Adrenal gland (tissue), 12 donors: ENCODE data around the gene SLC7A14. TPM values are rescaled to one million over a fixed set of nuclear protein-coding genes. Genes with fewer than 3 reads are reported as not detected.

ENCODE experiments used
- DNase-seq, 7 donors: peaks; one replicate each; pipeline ENCODE4 v3.0.0-alpha.2; 2019 to 2020
- H3K27ac ChIP-seq, 5 donors: fragments of 200-600 bp; sonication (generic) in 4 of 5; 1 replicate in 3 of 5; 2 replicates in 2 of 5; pipeline versions ENCODE4 v1.5.1 to v1.8.0; 2016 to 2020; ENCODE audit warnings: mild to moderate bottlenecking in 1 of 5
- H3K27me3 ChIP-seq: fragments of 200-600 bp; 2 replicates; pipeline ENCODE4 v1.8.0; 2021
- H3K36me3 ChIP-seq, 2 donors: fragments of 200-600 bp; replicated peaks in 1 of 2; 1 replicate in 1 of 2; 2 replicates in 1 of 2; pipeline versions ENCODE4 v1.5.1 to v1.8.0; 2018 to 2022
- H3K4me1 ChIP-seq, 2 donors: fragments of 200-600 bp; replicated peaks in 1 of 2; 1 replicate in 1 of 2; 2 replicates in 1 of 2; pipeline versions ENCODE4 v1.5.1 to v1.8.0; 2018 to 2021
- H3K4me3 ChIP-seq, 4 donors: fragments of 200-600 bp; sonication (generic) in 3 of 4; one replicate each; pipeline ENCODE4 v1.5.1; 2016 to 2018
- H3K9me3 ChIP-seq, 3 donors: fragments of 200-600 bp; sonication (generic) in 1 of 3; replicated peaks in 1 of 3; 1 replicate in 2 of 3; 2 replicates in 1 of 3; pipeline versions ENCODE4 v1.5.1 to v1.8.0; 2016 to 2021
- POLR2A ChIP-seq, 2 donors: fragments of 450-650 bp; IDR thresholded peaks; one replicate each; pipeline ENCODE4 v1.6.1; 2017; ENCODE audit warnings: antibody characterized with exemption in 2 of 2, mild to moderate bottlenecking in 2 of 2, moderate library complexity in 1 of 2
- WGBS, 4 donors: extraction: QIAGEN DNeasy Blood & Tissue Kit in 2 of 4; methylation state at CpG; one replicate each; pipeline versions ENCODE4 v1.1.5 to v1.1.7; 2013 to 2017; 5-methylcytosine and 5-hydroxymethylcytosine counted together
- intact Hi-C, 2 donors: fragments of 100-400 bp; cut with DNase I; formaldehyde crosslinking; loops; one replicate each; pipeline versions ENCODE4 v1.14.1 to v1.15.0; 2022 to 2023
- polyA plus RNA-seq, 3 donors: library from polyadenylated mRNA; stranded (reverse); fragments of 200-250 nt in 2 of 3; fragments of 350-450 nt in 1 of 3; fragmentation: Illumina TruSeq in 1 of 3; extraction: RNeasy Lipid Tissue Mini Kit (QIAGEN cat#74804) in 1 of 3; gene quantifications; one replicate each; pipeline ENCODE4 v1.2.3, GENCODE V29; 2013 to 2014
- total RNA-seq, 9 donors: library from RNA; depleted of rRNA in 4 of 9; stranded (reverse); fragments of >200 nt in 4 of 9; fragments of 120-200 nt in 1 of 9; fragmentation: NEBNext Ultra II Directional in 1 of 9; extraction: Animal tissue kit (Norgen Biotek cat#: 25700) in 1 of 9; gene quantifications; one replicate each; pipeline versions ENCODE4 v1.1.0 to v1.2.4, GENCODE V29; 2013 to 2023
- TF ChIP-seq, protein P1 (sequence below), 6 experiments: fragments of 450-650 bp in 4 of 6; fragments of 200-600 bp in 2 of 6; sonication (generic) in 1 of 6; IDR thresholded peaks; 1 replicate in 5 of 6; 2 replicates in 1 of 6; pipeline versions ENCODE4 v1.5.1 to v1.8.0; 2016 to 2021; ENCODE audit warnings: antibody characterized with exemption in 6 of 6, mild to moderate bottlenecking in 2 of 6, moderate library complexity in 1 of 6
- donor health status: healthy with polysubstance abuse.
- donor health status: Bipolar disorder and iron deficiency.
- donor health status: DM: yes; HTN: yes; CAD: no.
- donor health status: DM: no; HTN: no; CAD: no.
- donor health status: DM: no; HTN: no; CAD: no.
- donor health status: DM: yes; HTN: yes; CAD: no.

SLC7A14 gene
- total and polyA plus RNA-seq, 12 donors: 0.03 to 3.8 (median 0.48) TPM; not detected in 1

GRCh38 chr3:170437176-170437575, 148.7 kb downstream of the SLC7A14 start:
- Histone ChIP-seq H3K36me3 (peaks cover 0 to 6% of the 10 kb centered on the region in 2 donors), H3K4me3 (no peak overlapping the region), H3K27me3 (no peaks in the 10 kb centered on the region), H3K27ac (no peak overlapping the region), H3K4me1 (no peaks in the 10 kb centered on the region), H3K9me3 (no peaks in the 10 kb centered on the region)
- 86 to 94% (median 90%) methylated on average over 4 of the region's 4 CpGs for WGBS, 4 donors
- no peak for TF ChIP-seq POLR2A (IDR thresholded peaks at IDR 0.05)
- DNase-seq: no peak
- intact Hi-C loops: no loop called here

DNA sequence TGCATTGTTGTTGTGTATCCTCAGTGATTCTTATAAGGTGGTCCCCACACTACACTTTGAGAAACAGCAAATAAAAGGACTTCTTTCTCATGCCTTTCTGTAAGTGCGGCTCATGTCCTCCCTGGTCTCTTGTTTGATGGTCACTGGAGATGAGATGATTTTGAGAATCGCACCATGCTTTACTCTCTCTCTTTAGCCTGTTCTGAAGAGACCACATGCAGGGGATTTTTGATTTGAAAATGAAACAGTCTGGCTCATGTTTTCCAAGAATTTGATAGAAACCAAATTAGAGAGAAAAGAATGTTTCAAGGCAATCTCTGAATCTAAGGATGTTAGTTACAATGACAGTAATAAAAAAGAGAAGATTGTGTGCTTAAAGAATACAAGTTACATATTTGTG, 149.2 kb downstream of the SLC7A14 start:
- intact Hi-C loops: no loop called here
- Histone ChIP-seq H3K27ac (no peak overlapping the region), H3K9me3 (no peaks in the 10 kb centered on the region), H3K27me3 (no peaks in the 10 kb centered on the region), H3K36me3 (peaks cover 0 to 6% of the 10 kb centered on the region in 2 donors), H3K4me1 (no peaks in the 10 kb centered on the region), H3K4me3 (no peak overlapping the region)
- TF ChIP-seq, protein P1, sequence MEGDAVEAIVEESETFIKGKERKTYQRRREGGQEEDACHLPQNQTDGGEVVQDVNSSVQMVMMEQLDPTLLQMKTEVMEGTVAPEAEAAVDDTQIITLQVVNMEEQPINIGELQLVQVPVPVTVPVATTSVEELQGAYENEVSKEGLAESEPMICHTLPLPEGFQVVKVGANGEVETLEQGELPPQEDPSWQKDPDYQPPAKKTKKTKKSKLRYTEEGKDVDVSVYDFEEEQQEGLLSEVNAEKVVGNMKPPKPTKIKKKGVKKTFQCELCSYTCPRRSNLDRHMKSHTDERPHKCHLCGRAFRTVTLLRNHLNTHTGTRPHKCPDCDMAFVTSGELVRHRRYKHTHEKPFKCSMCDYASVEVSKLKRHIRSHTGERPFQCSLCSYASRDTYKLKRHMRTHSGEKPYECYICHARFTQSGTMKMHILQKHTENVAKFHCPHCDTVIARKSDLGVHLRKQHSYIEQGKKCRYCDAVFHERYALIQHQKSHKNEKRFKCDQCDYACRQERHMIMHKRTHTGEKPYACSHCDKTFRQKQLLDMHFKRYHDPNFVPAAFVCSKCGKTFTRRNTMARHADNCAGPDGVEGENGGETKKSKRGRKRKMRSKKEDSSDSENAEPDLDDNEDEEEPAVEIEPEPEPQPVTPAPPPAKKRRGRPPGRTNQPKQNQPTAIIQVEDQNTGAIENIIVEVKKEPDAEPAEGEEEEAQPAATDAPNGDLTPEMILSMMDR (IDR thresholded peaks at IDR 0.05): no peak
- no peak for TF ChIP-seq POLR2A (IDR thresholded peaks at IDR 0.05)
- 92 to 97% (median 94%) methylated on average over 2 of the region's 2 CpGs for WGBS, 4 donors
- no peak for DNase-seq

DNA sequence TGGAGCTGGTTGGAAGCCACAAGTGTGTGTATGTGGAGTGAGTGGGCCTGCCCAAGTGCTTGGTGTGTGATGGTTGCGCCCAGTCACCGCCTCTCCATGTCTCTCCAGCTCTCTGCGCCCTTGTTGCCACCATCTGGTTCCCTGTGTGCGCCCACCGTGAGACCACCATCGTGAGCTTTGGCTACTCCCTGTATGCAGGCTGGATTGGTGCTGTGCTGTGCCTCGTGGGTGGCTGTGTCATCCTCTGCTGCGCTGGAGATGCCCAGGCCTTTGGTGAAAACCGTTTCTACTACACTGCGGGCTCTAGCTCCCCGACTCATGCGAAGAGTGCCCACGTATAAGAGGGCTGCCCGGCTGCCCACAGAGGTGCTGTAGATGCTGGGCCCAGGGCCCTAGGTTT, 153.5 kb downstream of the SLC7A14 start:
- H3K36me3 ChIP-seq: peaks cover 0 to 6% of the 10 kb centered on the region in 2 donors
- no peaks in the 10 kb centered on the region for H3K4me1 ChIP-seq
- intact Hi-C loops: no loop called here
- H3K4me3 ChIP-seq: no peak overlapping the region
- 89 to 96% (median 94%) methylated on average over 11 to 14 of the region's 14 CpGs for WGBS, 4 donors
- no peak for TF ChIP-seq POLR2A (IDR thresholded peaks at IDR 0.05)
- TF ChIP-seq, protein P1 (IDR thresholded peaks at IDR 0.05): no peak
- H3K9me3 ChIP-seq: no peaks in the 10 kb centered on the region
- no peak for DNase-seq
- no peak overlapping the region for H3K27ac ChIP-seq
- H3K27me3 ChIP-seq: no peaks in the 10 kb centered on the region

- TF ChIP-seq POLR2A (IDR thresholded peaks at IDR 0.05): no peak
- TF ChIP-seq, protein P1 (IDR thresholded peaks at IDR 0.05): no peak
- Histone ChIP-seq H3K4me3 (no peak overlapping the region), H3K27me3 (no peaks in the 10 kb centered on the region), H3K4me1 (no peaks in the 10 kb centered on the region), H3K9me3 (no peaks in the 10 kb centered on the region), H3K27ac (no peak overlapping the region), H3K36me3 (peaks cover 0 to 4% of the 10 kb centered on the region in 2 donors)
- intact Hi-C loops: no loop called here
- 95 to 98% (median 96%) methylated on average over 3 of the region's 3 CpGs for WGBS, 4 donors
- no peak for DNase-seq
These were observed 154.8 kb downstream of the SLC7A14 start for GRCh38 chr3:170431054-170431453.

- Histone ChIP-seq H3K27ac (no peak overlapping the region), H3K27me3 (no peaks in the 10 kb centered on the region), H3K4me1 (no peaks in the 10 kb centered on the region), H3K4me3 (no peak overlapping the region), H3K9me3 (no peaks in the 10 kb centered on the region), H3K36me3 (no peaks in the 10 kb centered on the region)
- DNase-seq: no peak
- TF ChIP-seq, protein P1 (IDR thresholded peaks at IDR 0.05): no peak
- TF ChIP-seq POLR2A (IDR thresholded peaks at IDR 0.05): no peak
- intact Hi-C loops: no loop called here
- 78 to 91% (median 83%) methylated on average over 1 of the region's 1 CpG for WGBS, 4 donors
These were observed 156.8 kb downstream of the SLC7A14 start for GRCh38 chr3:170429050-170429449.
